Measurements from ENCODE around the gene PDLIM5. TPM values are rescaled to one million over a fixed set of nuclear protein-coding genes. Genes with fewer than 3 reads are reported as not detected.

The PDLIM5 gene
- total RNA-seq, 3 donors from 2014 or later (not counting 1 experiment from before 2014, with no cell fraction given), result 41.8 to 94.8 (median 50.5) TPM

GRCh38 chr4:94435874-94436273 lies 15.9 kb upstream of the PDLIM5 start:
- no peak for ATAC-seq
- WGBS (ENCODE audit: insufficient coverage), result no CpG with 5 or more reads among the region's 2 CpGs
- Histone ChIP-seq H3K9me3 (ENCODE audit: control insufficient read depth, insufficient read depth, low read length) (no peaks in the 10 kb centered on the region), H3K4me1 (ENCODE audit: control insufficient read depth, insufficient read depth, low read length) (no peaks in the 10 kb centered on the region), H3K36me3 (ENCODE audit: control insufficient read depth, insufficient read depth, low read length) (no peaks in the 10 kb centered on the region), H3K27ac (ENCODE audit: low read length) (no peak overlapping the region), H3K27me3 (ENCODE audit: control insufficient read depth, insufficient read depth, low read length) (no peaks in the 10 kb centered on the region), H3K4me3 (ENCODE audit: low read length) (no peak overlapping the region)
- H3K27me3 Mint-ChIP-seq (ENCODE audit: low read depth in 2 of 2), result peaks cover 0 to 17% of the 10 kb centered on the region in 2 donors
- no peak overlapping the region for H3K27ac Mint-ChIP-seq
- TF ChIP-seq, protein P1, sequence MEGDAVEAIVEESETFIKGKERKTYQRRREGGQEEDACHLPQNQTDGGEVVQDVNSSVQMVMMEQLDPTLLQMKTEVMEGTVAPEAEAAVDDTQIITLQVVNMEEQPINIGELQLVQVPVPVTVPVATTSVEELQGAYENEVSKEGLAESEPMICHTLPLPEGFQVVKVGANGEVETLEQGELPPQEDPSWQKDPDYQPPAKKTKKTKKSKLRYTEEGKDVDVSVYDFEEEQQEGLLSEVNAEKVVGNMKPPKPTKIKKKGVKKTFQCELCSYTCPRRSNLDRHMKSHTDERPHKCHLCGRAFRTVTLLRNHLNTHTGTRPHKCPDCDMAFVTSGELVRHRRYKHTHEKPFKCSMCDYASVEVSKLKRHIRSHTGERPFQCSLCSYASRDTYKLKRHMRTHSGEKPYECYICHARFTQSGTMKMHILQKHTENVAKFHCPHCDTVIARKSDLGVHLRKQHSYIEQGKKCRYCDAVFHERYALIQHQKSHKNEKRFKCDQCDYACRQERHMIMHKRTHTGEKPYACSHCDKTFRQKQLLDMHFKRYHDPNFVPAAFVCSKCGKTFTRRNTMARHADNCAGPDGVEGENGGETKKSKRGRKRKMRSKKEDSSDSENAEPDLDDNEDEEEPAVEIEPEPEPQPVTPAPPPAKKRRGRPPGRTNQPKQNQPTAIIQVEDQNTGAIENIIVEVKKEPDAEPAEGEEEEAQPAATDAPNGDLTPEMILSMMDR (IDR thresholded peaks at IDR 0.05), result no peak
- no peak overlapping the region for H3K4me3 Mint-ChIP-seq
- H3K36me3 Mint-ChIP-seq, result no peaks in the 10 kb centered on the region
- intact Hi-C loops (cut with micrococcal nuclease), result no loop called here
- DNase-seq, result no peak
- no peaks in the 10 kb centered on the region for H3K4me1 Mint-ChIP-seq
- H3K9me3 Mint-ChIP-seq, result no peaks in the 10 kb centered on the region

- TF ChIP-seq, protein P1 (IDR thresholded peaks at IDR 0.05), result no peak
- 91% methylated on average over 1 of the region's 1 CpG for WGBS (ENCODE audit: insufficient coverage)
- ATAC-seq (no peak), DNase-seq (no peak)
- H3K9me3 ChIP-seq (ENCODE audit: control insufficient read depth, insufficient read depth, low read length), result no peaks in the 10 kb centered on the region
- H3K27ac ChIP-seq (ENCODE audit: low read length), result no peak overlapping the region
- peaks cover 0 to 17% of the 10 kb centered on the region in 2 donors for H3K27me3 Mint-ChIP-seq (ENCODE audit: low read depth in 2 of 2)
- H3K9me3 Mint-ChIP-seq, result no peaks in the 10 kb centered on the region
- no peaks in the 10 kb centered on the region for H3K4me1 ChIP-seq (ENCODE audit: control insufficient read depth, insufficient read depth, low read length)
- H3K27me3 ChIP-seq (ENCODE audit: control insufficient read depth, insufficient read depth, low read length), result no peaks in the 10 kb centered on the region
- H3K36me3 ChIP-seq (ENCODE audit: control insufficient read depth, insufficient read depth, low read length), result no peaks in the 10 kb centered on the region
- H3K27ac Mint-ChIP-seq, result no peak overlapping the region
- H3K36me3 Mint-ChIP-seq, result no peaks in the 10 kb centered on the region
- intact Hi-C loops (cut with micrococcal nuclease), result no loop called here
- no peak overlapping the region for H3K4me3 Mint-ChIP-seq
- H3K4me1 Mint-ChIP-seq, result no peaks in the 10 kb centered on the region
- no peak overlapping the region for H3K4me3 ChIP-seq (ENCODE audit: low read length)
Observed at GRCh38 chr4:94436512-94436911, 15.2 kb upstream of the PDLIM5 start.

DNA sequence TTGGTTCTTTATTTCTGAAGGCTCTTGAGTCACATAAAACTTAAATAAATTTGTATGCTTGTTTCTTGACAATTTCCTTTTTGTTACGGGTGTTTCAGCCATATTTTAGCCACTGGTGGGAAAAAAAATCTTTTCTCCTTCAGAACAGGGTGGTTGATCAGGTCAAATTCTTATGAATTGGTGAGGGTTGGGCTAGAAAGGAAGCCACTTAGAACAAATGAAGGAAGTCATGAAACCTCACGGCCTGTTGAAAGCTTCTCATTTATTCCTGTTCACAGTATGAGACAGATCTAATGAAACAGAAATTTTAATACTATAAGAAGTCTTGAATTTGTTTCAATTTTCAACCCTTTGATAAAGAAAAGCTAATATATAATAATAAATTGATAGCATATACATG lies 12.1 kb upstream of the PDLIM5 start:
- no peak for DNase-seq
- Histone ChIP-seq H3K36me3 (ENCODE audit: control insufficient read depth, insufficient read depth, low read length) (no peaks in the 10 kb centered on the region), H3K27me3 (ENCODE audit: control insufficient read depth, insufficient read depth, low read length) (peaks cover 2% of the 10 kb centered on the region), H3K4me3 (ENCODE audit: low read length) (no peak overlapping the region), H3K4me1 (ENCODE audit: control insufficient read depth, insufficient read depth, low read length) (no peaks in the 10 kb centered on the region), H3K9me3 (ENCODE audit: control insufficient read depth, insufficient read depth, low read length) (no peaks in the 10 kb centered on the region), H3K27ac (ENCODE audit: low read length) (no peak overlapping the region)
- H3K9me3 Mint-ChIP-seq, result no peaks in the 10 kb centered on the region
- H3K36me3 Mint-ChIP-seq, result no peaks in the 10 kb centered on the region
- H3K27ac Mint-ChIP-seq, result no peak overlapping the region
- TF ChIP-seq, protein P1 (IDR thresholded peaks at IDR 0.05), result no peak
- H3K4me1 Mint-ChIP-seq, result no peaks in the 10 kb centered on the region
- intact Hi-C loops (cut with micrococcal nuclease), result no loop called here
- no peak for ATAC-seq
- peaks cover 0 to 17% of the 10 kb centered on the region in 2 donors for H3K27me3 Mint-ChIP-seq (ENCODE audit: low read depth in 2 of 2)
- no peak overlapping the region for H3K4me3 Mint-ChIP-seq
- WGBS (ENCODE audit: insufficient coverage), result 20% methylated on average over 1 of the region's 2 CpGs

GRCh38 chr4:94441838-94442237 lies 9.9 kb upstream of the PDLIM5 start:
- Histone ChIP-seq H3K27ac (ENCODE audit: low read length) (no peak overlapping the region), H3K27me3 (ENCODE audit: control insufficient read depth, insufficient read depth, low read length) (peaks cover 4% of the 10 kb centered on the region), H3K36me3 (ENCODE audit: control insufficient read depth, insufficient read depth, low read length) (no peaks in the 10 kb centered on the region), H3K4me3 (ENCODE audit: low read length) (no peak overlapping the region), H3K9me3 (ENCODE audit: control insufficient read depth, insufficient read depth, low read length) (no peaks in the 10 kb centered on the region), H3K4me1 (ENCODE audit: control insufficient read depth, insufficient read depth, low read length) (no peaks in the 10 kb centered on the region)
- H3K27me3 Mint-ChIP-seq (ENCODE audit: low read depth in 2 of 2), result peaks cover 6 to 17% of the 10 kb centered on the region in 2 donors
- no peaks in the 10 kb centered on the region for H3K36me3 Mint-ChIP-seq
- 100% methylated on average over 3 of the region's 3 CpGs for WGBS (ENCODE audit: insufficient coverage)
- intact Hi-C loops (cut with micrococcal nuclease), result no loop called here
- TF ChIP-seq, protein P1 (IDR thresholded peaks at IDR 0.05), result no peak
- DNase-seq (no peak), ATAC-seq (no peak)
- H3K27ac Mint-ChIP-seq, result no peak overlapping the region
- H3K4me1 Mint-ChIP-seq, result no peaks in the 10 kb centered on the region
- no peak overlapping the region for H3K4me3 Mint-ChIP-seq
- H3K9me3 Mint-ChIP-seq, result no peaks in the 10 kb centered on the region

Data from natural killer cell (primary cell).